HG03175 (cell line): ENCODE measurements around the gene DUS4L.

Source experiments
- ATAC-seq: cut with Tn5 transposase; IDR thresholded peaks from one replicate; pipeline ENCODE4 v1.9.1; 2021; ENCODE audit warnings: mild to moderate bottlenecking, moderate library complexity; ENCODE audit not compliant: unreplicated experiment

The DUS4L gene

DNA sequence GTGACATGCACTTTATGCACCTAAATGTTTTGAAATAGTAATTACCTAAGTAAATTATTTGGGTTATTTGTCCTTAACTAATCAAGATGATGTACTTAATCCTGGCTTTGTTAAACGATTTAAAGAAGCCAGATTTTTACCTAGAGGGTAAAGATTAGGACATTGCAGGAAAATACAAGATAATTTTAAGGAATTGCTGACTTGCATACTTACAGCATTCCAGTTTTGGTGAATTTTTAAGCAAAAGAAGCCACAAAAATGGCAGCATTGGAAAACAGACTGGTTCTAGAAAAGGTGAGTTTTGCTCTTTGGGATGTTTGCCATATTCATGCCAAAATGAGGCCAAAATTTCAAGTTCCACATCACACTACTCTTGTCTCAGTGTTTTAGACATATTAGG, 49.7 kb downstream of the DUS4L start:
- ATAC-seq: no peak

DNA sequence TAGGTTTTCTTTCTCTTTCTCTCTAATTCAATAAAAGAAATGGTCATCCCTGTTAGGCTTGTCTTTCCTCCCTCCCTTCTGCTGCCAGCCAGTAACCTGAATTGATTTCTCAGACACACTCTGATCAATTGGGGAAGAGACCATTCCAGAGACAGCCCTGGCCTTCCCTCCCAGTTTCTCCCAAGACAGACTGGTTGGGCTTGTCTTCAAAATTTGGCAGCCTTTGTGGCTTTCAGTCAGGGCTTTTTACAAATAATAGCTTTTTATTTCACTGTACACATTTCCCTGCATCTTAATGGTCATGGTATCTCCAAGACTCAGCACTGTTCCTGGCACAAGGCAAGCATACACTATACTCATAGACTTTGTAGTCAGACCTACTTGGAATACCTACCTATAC, 50.2 kb downstream of the DUS4L start:
- ATAC-seq: no peak

DNA sequence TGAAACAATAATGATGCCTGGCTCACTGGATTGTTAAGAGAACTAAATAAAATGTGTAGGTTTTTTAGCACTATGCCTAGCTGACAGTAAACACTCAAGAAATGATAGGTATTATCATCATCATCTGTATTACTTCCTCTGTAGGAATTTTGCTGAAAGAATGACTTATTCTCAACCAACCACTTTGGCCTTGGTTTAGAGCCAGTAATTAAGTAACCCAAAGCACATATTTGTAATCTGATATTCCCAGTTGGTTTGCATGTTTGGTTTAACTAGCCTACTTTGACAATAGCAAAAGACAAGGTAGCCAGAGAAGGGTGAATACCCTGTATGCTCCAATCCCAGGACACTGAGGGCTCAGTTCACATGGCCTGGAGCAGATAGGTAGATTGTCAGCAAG, 50.7 kb downstream of the DUS4L start:
- no peak for ATAC-seq

DNA sequence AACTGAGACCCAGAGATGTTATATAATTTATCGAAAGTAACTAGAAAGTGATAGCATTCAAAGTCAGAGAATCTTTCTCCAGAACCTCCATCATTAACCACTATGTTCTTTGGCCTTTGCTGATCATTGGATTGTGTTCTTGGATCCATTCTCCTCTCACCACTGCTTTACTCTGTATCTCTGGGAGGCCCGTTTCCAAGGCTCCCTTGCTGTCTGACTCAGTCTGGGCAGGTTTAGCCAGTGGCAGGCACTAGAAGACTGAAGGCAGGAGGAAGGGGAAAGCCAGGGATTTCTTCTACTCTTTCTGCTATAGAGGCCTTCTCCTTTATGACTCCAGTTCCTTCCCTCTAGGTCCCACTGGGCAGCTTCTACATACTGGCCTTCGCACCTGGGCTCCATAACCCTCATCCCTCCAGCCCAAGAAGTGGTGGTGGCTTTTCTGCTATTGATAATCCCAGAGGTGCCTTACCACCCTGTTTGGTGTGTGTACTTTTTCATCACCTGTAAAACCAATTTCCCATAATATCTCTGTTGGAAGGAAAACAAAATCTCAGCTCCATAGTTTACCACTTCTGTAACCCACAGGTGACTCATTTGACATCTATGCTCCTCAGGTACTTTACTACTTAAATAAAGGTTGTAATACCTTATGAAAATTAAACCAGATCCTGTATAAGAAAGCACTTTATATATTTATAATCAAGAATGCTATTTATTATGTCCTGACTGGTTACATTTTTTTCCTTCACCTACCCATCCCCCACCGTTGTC, 52.3 kb downstream of the DUS4L start:
- ATAC-seq: no peak

DNA sequence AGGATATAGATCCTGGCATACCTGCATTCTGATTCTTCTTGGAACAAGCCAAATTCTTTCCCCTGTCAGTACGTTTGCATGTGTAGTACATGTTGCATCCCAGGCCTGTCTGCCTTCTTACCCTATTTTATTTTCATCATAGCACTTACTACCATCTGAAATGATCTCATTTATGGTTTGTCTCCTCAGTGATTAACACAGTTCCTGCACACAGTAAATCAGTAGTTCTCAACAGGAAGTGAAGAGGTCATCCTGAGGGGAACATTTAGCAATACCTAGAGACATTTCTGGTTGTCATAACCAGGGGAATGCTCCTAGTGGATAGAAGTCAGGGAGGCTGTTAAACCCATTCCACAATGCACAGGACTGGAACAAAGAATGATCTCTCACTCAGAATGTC, 58.7 kb downstream of the DUS4L start:
- no peak for ATAC-seq

DNA sequence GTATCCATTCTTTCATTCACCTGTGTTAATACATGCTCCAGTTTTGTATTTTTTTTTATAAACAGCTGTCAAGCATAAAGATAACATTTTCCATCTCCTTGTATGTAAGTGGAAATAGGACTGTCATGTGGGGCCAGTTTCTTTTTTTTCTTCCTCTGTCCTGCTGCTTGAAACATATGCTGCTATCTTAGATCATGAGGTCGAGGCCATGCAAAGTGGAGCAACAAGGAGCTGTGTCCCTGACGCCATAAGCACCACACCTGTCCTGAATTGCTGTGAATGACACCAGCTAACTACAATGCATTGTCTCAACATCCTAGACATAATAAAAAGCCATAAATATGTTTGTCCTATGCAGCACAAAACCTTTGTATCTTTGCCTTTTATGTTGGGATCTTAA, 59.1 kb downstream of the DUS4L start:
- no peak for ATAC-seq

DNA sequence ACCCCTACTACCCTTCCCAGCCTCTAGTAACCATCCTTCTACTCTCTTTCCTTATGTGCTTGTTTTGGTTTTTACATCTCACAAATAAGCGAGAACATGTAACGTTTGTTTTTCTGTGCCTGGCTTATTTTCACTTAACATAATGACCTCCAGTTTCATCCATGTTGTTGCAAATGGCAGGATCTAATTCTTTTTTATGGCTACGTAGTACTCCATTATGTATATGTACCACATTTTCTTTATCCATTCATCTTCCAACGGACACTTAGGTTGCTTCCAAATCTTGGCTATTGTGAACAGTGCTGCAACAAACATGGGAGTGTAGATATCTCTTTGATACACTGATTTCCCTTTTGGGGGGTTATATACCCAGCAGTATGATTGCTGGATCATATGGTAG, 63.2 kb downstream of the DUS4L start:
- no peak for ATAC-seq
